ENCODE measurements around the gene KCNAB1.

The KCNAB1 gene

GRCh38 chr3:156455839-156456238 is 335.5 kb downstream of the KCNAB1 start:
- DNase-seq (ENCODE audit: low read depth), result no peak

- no peak for DNase-seq (ENCODE audit: low read depth)
Observed at GRCh38 chr3:156456771-156457224, 336.4 kb downstream of the KCNAB1 start.

- DNase-seq (ENCODE audit: low read depth), result no peak
Observed at GRCh38 chr3:156459434-156459833, 339.1 kb downstream of the KCNAB1 start.

- DNase-seq (ENCODE audit: low read depth), result no peak
Observed at GRCh38 chr3:156460206-156460611, 339.8 kb downstream of the KCNAB1 start.

GRCh38 chr3:156461889-156462288 is 341.5 kb downstream of the KCNAB1 start:
- DNase-seq (ENCODE audit: low read depth), result no peak

GRCh38 chr3:156463123-156463522 is 342.7 kb downstream of the KCNAB1 start:
- no peak for DNase-seq (ENCODE audit: low read depth)

- no peak for DNase-seq (ENCODE audit: low read depth)
Observed at GRCh38 chr3:156465194-156465593, 344.8 kb downstream of the KCNAB1 start.

GRCh38 chr3:156469456-156469855 is 349.1 kb downstream of the KCNAB1 start:
- no peak for DNase-seq (ENCODE audit: low read depth)

- no peak for DNase-seq (ENCODE audit: low read depth)
Observed at GRCh38 chr3:156471431-156471830, 351.1 kb downstream of the KCNAB1 start.

- DNase-seq (ENCODE audit: low read depth), result no peak
Observed at GRCh38 chr3:156472150-156472549, 351.8 kb downstream of the KCNAB1 start.

- DNase-seq (ENCODE audit: low read depth), result no peak
Observed at GRCh38 chr3:156472684-156473083, 352.3 kb downstream of the KCNAB1 start.

- no peak for DNase-seq (ENCODE audit: low read depth)
Observed at GRCh38 chr3:156473341-156473740, 353.0 kb downstream of the KCNAB1 start.

GRCh38 chr3:156474560-156475389 is 354.4 kb downstream of the KCNAB1 start:
- DNase-seq (ENCODE audit: low read depth), result no peak

GRCh38 chr3:156477323-156477722 is 356.9 kb downstream of the KCNAB1 start:
- DNase-seq (ENCODE audit: low read depth), result no peak

GRCh38 chr3:156478891-156479290 is 358.5 kb downstream of the KCNAB1 start:
- DNase-seq (ENCODE audit: low read depth), result no peak

- DNase-seq (ENCODE audit: low read depth), result no peak
Observed at GRCh38 chr3:156479604-156480003, 359.2 kb downstream of the KCNAB1 start.

GRCh38 chr3:156480949-156481348 is 360.6 kb downstream of the KCNAB1 start:
- DNase-seq (ENCODE audit: low read depth), result no peak

- DNase-seq (ENCODE audit: low read depth), result no peak
Observed at GRCh38 chr3:156483002-156483401, 362.6 kb downstream of the KCNAB1 start.

GRCh38 chr3:156483426-156483825 is 363.0 kb downstream of the KCNAB1 start:
- no peak for DNase-seq (ENCODE audit: low read depth)

- DNase-seq (ENCODE audit: low read depth), result no peak
Observed at GRCh38 chr3:156483961-156484787, 363.8 kb downstream of the KCNAB1 start.

- DNase-seq (ENCODE audit: low read depth), result no peak
Observed at GRCh38 chr3:156488767-156489166, 368.4 kb downstream of the KCNAB1 start.

GRCh38 chr3:156489462-156489911 is 369.1 kb downstream of the KCNAB1 start:
- no peak for DNase-seq (ENCODE audit: low read depth)

GRCh38 chr3:156491192-156491591 is 370.8 kb downstream of the KCNAB1 start:
- no peak for DNase-seq (ENCODE audit: low read depth)

All from activated T-cell treated with anti-CD3 and anti-CD28 coated beads for 48 hours (primary cell).